ENCODE results near the gene BIK. TPM values are rescaled to one million over a fixed set of nuclear protein-coding genes. Genes with fewer than 3 reads are reported as not detected.
A peak's percentile ranks its signal among the peaks of the same experiment; 100 is the strongest.

Gene BIK
- total RNA-seq, 3 donors from 2014 or later: 8.4 to 28.3 (median 20.6) TPM

DNA sequence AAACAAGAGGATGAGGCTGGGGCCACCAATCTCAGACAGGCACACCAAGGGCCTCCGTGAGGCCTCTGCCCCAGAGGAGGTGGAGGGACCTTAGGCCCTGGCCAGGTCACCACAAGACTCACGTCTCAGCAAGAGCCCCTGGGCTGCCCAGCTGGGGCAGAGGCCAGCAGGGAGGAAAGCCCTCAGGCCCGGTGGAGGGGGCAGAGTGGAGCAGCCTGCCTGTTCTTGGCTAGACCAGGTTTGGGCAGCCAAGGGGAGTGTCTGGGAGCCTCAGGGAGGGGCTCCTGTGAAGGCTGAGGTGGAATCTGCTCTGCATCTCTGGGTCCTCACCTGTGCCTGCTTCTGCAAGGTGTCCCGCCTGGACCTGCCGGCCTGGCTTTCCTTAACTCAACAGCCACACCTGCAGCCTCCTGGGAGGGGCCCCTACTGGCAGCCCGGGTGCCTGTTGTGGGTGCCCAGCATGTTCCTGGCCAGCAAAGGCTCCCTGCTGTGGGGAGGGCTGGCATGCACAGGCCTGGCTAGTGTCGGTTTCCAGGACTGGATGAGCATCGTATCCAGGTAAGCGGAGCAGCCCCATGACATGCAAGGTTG, 64.5 kb downstream of the BIK start:
- Histone ChIP-seq H3K36me3 (ENCODE audit: low read depth) (no peaks in the 10 kb centered on the region), H3K9me3 (no peaks in the 10 kb centered on the region), H3K4me1 (ENCODE audit: low read depth) (peaks cover 4% of the 10 kb centered on the region), H3K4me3 (no peak overlapping the region)
- no peak for ATAC-seq
- DNase-seq: peak in 2 of 3 donors; percentile 36 to 46
- TF ChIP-seq CTCF (IDR thresholded peaks at IDR 0.05): no peak
- intact Hi-C loops (cut with DNase I, micrococcal nuclease): no loop called here

DNA sequence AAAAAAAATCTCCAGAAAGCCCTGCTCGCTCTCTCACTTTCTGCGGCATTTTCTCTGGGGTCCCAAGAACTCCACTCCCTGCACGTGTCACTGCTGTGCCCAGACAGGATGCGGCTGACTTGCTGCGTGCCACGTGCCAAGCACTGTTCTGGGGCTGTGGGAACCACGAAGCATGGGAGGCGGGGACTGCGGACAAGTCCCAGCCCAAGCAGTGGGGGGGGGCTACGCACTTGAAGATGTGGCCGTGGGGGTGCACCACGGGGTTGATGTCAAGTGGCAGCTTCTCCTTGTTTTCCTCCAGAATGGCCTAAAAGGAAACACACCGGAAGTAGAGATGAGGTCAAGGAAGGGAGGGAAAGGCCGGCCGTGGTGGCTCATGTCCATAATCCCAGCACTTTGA, 65.5 kb downstream of the BIK start:
- intact Hi-C loops (cut with DNase I, micrococcal nuclease): no loop called here
- no peaks in the 10 kb centered on the region for H3K36me3 ChIP-seq (ENCODE audit: low read depth)

DNA sequence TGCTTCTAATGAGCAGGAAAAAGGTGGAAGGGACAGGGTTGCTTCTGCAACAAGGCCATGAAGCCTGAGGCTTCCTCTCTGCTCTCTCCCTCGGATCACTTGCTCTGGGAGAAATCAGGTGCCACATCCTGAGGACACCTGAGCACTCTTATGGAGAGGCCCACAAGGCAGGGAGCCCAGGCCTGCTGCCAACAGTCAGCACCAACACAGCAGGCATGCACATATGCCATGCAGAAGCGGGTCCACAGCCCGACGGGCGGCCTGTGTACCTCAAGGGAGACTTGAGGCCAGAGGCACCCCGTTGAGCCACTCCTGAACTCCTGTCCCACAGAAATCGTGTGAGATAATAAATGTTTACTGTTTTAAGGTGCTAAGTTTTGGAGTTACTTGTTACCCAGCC, 66.9 kb downstream of the BIK start:
- no peaks in the 10 kb centered on the region for H3K4me1 ChIP-seq (ENCODE audit: low read depth)
- intact Hi-C loops (cut with DNase I, micrococcal nuclease): no loop called here
- ATAC-seq: no peak
- H3K36me3 ChIP-seq (ENCODE audit: low read depth): no peaks in the 10 kb centered on the region
- H3K4me3 ChIP-seq: no peak overlapping the region
- peak in 2 of 3 donors; percentile 25 to 43 for DNase-seq
- TF ChIP-seq CTCF (IDR thresholded peaks at IDR 0.05): no peak
- H3K9me3 ChIP-seq: no peaks in the 10 kb centered on the region

More for the DNA sequence above, 65.5 kb downstream of the BIK start:
- no peak for TF ChIP-seq CTCF (IDR thresholded peaks at IDR 0.05)
- Histone ChIP-seq H3K4me1 (ENCODE audit: low read depth) (no peaks in the 10 kb centered on the region), H3K9me3 (no peaks in the 10 kb centered on the region), H3K4me3 (no peak overlapping the region)
- DNase-seq: peak in 2 of 3 donors; percentile 20 to 42
- no peak for ATAC-seq

Other genes with a start within 250 kb of the BIK start
- gene PACSIN2, start 95.6 kb upstream of the BIK start, total RNA-seq: 100 to 1,000 TPM; 132 to 184 (median 152) TPM
- gene TTLL1, start 21.4 kb upstream of the BIK start, total RNA-seq: 1 to 10 TPM; 2.0 to 5.7 (median 3.4) TPM
- 10 to 100 TPM; 16.1 to 18.8 (median 17.0) TPM for gene MCAT, start 32.6 kb downstream of the BIK start, total RNA-seq
- 100 to 1,000 TPM; 134 to 281 (median 236) TPM for gene TSPO, start 40.8 kb downstream of the BIK start, total RNA-seq
- 10 to 100 TPM; 47.6 to 95.2 (median 90.1) TPM for gene TTLL12, start 76.4 kb downstream of the BIK start, total RNA-seq
- gene SCUBE1, start 232.6 kb downstream of the BIK start, total RNA-seq: 10 to 100 TPM in 1 of 3 donors, 1 to 10 TPM in 2; 3.8 to 20.9 (median 4.7) TPM

Measured in mucosa of descending colon (tissue), 3 donors.